NCI-H146 (cell line): Measurements from ENCODE around the gene NRP2.

Experiments used
- DNase-seq: peaks from one replicate; lab custom pipeline; 2025; lab: John Stamatoyannopoulos, UW

Gene NRP2

GRCh38 chr2:205752924-205753323 lies 70.6 kb downstream of the NRP2 start:
- no peak for DNase-seq

DNA sequence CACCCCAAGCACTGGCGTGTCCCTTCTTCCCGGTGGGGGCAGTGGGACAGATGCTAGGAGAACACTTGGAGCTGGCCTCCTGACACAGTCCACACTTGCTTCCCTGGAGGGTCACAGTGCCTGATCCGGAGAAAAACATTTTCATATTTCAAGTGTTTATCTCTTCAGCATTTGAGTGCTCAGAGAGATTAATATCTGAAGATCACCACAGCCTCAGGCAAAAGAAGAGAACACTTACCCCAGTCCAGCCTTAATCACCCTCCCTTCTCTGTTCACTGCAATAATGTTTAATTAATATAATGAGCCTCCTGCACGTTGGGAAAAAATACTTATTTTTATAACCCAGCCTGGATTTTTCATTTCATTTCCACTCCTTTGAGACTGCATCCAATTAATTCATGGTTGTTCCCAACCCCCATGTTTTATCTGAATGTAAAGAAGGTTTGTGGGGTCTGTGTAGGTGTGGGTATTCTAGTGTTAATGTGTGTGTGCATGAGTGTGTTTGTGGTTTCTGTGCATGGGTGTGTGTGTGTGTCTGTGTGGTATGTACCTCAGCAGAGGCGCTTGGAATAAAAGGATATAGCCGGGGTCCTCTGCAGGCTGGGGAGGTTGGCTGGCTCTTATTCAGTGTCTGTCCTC lies 72.1 kb downstream of the NRP2 start:
- DNase-seq = no peak

GRCh38 chr2:205754924-205755321 lies 72.6 kb downstream of the NRP2 start:
- no peak for DNase-seq

DNA sequence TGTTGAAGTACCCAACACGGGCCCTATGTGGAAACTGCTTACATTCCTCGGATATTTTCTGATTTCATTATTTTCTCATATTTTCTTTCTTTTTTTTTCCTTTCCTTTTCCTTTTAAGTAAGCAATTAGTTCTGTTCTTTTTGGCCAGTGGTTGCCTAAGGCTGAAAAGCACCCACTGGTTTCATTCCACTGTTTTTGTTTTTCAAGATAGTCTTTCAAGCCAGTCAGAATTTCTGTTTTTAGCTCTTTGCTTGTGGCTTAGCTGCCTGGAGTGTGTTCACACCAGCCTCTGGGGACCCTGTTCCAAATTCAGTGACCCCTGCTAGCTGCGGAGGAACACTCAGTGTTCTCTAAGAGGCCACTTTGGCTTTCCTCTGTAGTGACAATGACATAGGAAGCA lies 73.6 kb downstream of the NRP2 start:
- DNase-seq = no peak

DNA sequence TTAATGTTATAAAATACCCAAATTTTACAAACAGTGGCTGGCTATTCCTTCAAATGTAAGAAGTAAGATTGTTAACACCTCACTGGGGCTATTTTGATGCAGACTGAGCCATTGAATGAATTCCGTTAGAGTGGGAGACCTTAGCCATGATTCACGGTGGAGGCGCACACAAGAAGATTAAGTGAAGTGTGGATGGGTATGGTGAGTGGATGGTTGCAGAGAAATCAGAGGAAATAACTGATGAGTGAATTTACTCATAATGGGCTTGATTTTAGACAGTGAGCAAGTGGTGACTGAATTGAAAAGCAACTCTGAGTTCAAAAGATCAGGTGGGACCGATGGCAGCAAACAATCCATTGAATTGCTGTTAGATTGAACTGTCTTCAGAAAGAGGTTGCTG lies 75.0 kb downstream of the NRP2 start:
- no peak for DNase-seq

DNA sequence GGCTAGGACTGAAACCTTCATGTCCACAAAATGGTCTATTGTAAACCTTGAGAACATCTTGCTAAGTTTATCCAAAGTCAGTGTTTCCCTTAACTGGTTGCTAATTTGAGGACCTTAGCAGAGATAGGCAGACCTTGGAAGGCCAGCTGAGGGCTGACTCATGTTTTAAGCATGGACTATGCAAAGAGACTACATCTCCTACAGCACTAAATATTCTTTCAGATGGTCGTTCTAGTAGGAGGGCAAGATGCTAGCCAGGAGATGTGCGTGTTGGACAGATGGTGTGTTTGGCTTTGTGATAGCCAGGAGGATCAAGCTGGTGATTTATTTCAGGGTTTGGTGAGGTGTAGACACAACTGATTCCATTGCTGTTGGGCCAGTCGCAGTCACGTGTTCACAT lies 75.8 kb downstream of the NRP2 start:
- no peak for DNase-seq

DNA sequence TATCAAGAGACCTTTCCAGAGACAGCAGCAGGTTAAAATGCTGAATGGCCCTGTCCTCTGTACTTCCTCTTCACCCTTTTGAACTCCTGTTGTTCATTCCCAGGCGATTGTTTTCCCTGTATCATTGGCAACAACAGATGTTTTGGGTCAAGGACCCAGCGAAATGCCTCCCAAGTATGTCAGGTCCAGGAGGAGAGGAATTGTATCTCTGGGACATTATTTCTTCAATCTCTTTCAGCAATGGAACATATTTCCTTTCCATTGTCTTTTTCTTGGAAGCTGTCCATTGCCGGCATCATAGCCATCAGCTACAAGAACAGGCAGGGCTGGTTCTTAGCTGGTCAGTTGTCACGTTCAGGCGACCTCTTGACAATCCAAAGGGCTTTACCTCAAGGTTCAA lies 76.2 kb downstream of the NRP2 start:
- no peak for DNase-seq

GRCh38 chr2:205759257-205759656 lies 77.0 kb downstream of the NRP2 start:
- no peak for DNase-seq

- no peak for DNase-seq
These were observed 77.4 kb downstream of the NRP2 start for GRCh38 chr2:205759732-205760131.

GRCh38 chr2:205760157-205760556 lies 77.9 kb downstream of the NRP2 start:
- no peak for DNase-seq

DNA sequence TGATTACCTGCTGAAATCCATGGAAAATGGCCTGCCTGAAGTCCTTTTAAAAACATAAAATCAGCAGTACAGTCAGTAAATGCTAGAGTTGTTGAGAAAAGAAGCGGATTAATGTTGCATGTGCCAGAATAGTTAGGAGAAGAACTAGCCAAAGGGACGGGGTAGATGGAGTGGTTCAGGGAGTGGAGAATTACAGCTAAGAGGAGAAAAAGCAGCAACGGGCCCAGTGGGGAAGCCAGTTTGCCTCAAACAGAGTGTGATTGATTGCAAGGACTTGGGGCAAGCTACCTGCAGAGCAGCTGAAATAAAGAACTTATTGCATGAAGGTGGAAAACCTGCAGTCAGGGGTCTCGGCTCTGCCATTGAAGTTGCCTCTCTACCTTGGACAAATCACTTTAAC lies 79.1 kb downstream of the NRP2 start:
- no peak for DNase-seq

DNA sequence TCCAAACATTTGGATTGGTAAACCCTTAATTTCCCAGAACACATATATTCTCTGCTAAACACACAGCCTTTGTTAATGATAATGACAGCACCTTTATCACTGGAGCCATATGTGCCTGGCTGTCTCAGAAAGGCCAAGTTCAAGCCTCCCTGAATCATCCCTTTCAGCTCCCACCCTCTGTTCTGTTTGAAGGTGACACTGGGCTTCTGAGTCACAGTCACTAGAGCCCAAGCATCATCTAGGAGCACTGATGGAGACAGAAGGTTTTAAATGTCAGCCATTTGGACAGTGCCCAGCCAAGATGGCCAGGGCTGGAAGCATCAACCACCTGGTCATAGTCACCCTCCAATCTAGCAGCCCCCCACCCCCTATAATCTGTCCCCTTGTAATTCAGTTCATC lies 80.6 kb downstream of the NRP2 start:
- no peak for DNase-seq

DNA sequence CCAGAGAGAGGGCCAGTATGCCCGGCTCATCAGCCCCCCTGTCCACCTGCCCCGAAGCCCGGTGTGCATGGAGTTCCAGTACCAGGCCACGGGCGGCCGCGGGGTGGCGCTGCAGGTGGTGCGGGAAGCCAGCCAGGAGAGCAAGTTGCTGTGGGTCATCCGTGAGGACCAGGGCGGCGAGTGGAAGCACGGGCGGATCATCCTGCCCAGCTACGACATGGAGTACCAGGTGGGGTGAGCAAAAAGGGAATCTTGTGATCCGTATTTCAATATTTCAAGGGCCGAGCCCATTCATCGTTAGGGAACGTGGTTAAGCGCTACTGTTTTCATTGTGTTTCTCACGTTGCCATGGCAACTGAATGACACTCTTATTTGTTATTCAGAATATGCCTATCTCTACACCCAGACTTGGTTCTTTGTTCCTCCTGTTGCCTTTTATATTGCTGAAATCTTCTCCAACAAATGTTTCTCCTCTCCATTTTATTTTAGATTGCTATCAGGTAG lies 81.5 kb downstream of the NRP2 start:
- DNase-seq = peak; percentile 69

DNA sequence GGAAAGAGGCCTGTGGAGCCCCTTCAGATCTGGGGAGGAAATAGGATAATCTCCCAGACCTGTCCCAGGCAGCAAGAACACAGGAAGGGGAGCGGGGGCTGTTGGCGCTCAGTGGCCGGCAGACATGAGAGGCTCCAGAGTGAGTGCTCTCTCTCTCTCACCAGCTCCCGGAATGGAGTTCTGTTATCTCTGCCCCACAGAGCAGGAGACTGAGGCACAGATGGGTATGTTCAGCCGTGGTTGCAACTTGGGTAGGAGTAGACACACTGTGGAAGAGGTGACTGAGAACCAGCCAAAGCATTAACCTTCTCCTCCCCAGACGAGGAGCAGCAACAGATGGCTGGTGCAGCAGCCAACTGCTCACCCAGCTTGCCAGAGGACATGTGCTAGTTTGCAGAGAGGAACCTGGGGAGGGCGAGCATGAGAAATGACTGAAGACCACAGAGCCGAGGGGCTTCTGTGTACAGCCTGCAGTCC lies 82.0 kb downstream of the NRP2 start:
- DNase-seq = no peak

DNA sequence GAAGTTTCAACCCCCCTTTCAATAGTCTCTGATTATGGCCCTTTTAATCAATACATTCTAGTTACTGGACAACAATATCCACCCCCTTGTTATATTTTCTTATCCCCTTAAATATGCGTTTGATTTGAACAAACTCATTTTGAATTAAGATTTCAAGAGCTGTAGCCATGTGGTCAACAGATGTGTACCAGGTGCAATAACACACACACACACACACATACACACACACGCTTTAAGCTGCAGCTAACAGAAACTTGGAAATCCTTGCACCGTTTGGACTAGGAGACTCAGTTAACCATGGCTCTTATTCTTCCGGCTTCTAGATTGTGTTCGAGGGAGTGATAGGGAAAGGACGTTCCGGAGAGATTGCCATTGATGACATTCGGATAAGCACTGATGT lies 82.8 kb downstream of the NRP2 start:
- no peak for DNase-seq

DNA sequence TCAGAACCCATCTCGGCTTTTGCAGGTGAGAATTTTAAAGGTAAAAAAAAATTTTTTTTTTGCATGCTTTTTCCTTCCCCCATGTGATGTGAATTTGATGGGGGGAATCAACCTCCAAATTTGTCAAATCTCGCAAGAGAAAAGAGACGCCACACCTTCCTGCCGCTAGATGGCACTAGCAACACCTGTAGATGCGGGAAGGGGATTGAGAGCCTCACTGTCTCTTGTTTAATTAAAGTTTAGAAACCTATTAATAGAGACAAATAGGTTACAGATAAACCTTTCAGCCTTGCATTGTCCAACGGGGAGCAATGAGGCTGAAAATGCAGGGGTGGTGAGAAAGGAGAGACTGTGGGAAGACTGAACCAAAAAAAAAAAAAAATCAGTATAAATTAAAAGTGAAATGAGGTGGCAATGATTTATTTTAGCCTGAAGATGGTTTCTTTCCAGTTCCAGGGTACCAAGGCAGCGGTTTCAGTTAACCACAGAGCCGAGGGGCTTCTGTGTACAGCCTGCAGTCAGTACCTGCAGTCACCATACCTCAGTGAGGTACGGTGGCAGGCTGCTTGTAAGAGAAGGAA lies 84.6 kb downstream of the NRP2 start:
- peak; percentile 46 for DNase-seq

DNA sequence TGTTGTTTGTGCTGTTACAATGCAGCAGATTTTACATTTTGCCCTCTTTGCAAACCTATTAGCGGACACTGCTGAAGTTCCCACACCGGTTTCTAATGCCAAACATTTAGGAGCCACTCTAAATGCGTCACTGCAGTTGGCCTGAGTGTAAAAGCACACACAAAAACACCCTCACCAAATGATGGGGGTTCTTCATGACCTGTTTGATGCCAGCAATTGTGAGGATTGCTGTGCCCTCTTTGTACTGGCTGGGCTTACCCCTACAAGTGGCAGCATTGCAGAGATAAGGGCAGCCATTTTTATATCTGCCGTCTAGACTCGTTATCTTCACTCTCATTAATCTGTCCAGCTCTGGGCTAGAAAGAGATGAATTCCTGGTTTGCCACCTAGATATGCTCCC lies 85.3 kb downstream of the NRP2 start:
- no peak for DNase-seq

- DNase-seq = no peak
These were observed 86.0 kb downstream of the NRP2 start for GRCh38 chr2:205768341-205768740.

DNA sequence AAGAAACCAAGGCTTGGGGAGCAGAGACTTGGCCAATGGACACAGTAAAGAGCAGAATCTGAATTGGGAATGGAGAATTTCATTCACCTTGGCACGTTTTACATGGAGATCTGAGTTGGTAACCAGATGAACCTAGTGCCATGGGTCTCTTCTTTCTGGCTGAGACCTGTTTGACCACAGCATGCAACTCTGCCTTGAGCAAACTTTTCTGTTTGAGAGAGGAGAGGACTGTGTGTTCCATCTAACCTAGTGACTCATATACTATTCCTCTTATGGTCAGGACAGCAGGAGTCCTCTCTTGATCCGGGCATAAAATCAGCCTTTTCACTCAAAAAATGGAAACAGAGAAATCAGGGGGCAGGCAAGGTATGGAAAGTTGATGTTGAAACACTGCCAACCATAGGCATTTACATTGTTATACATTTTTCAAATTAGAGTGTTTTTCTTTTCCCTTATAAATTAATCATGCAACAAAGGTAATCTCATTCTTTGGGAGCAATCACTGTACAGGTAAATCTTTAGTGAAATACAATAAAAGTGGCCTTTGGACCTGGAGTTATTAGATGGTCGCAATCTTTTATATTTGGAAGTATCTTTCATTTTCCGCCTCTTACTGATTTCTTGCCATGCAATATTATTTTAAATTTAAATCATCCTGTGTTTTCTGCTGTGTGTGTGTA lies 86.7 kb downstream of the NRP2 start:
- DNase-seq = no peak

GRCh38 chr2:205769495-205769850 lies 87.2 kb downstream of the NRP2 start:
- DNase-seq = no peak

DNA sequence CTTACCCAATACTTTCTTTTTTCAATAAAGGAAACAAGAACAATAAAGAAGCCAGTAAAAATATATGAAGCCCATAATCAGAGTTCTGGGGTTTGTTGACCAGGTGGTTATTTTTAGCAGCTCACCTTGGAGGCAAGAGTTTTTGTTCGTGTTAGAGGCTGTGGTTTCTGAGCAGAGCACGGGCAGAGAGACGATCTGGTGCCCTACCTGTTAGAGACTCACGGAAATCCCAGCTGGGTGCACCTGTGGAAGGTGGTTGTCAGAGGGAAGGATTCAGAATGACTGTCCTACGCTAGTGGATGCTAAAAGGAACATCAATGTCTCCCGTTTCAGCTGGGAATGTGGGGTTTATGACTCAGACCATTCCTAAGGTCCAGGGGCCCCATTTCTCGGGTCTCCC lies 87.6 kb downstream of the NRP2 start:
- DNase-seq = peak; percentile 65

DNA sequence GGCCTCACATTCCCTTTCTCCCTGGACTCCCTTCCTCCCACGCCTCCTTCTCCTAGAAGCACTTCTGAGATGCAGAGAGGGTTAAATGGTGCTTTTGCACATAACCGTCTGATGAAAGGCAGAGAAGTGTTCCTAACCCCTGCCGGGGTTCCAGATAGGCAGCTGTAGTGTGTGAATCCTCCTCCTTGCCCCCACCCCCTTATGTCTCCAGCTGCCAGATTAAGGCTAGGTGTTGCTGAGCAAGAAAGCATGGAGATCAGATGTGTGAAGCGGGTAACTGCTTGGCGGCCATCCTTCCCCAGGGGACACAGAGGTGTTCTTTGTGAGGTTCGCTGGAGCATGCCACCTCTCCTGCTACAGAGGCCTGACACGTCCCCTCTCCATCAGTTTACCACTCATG lies 88.3 kb downstream of the NRP2 start:
- no peak for DNase-seq

DNA sequence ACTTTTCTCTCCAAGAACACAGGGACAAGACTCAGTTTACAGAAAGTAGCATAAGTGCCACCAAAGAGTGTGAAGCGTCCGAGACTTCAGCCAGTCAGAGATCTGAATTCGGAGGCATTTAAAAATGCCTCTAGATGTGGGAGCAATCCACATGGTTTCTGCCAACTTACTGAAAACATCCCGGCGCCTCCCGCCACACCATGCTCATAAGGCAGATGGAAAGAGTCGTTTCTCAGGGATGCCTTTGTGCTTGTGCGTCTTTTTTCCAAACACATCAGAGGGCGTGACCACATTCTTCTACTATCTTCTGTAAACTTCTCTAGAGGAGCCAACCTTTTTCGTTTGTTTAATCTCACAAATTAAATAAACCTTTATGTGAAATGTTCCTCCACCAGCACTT lies 88.7 kb downstream of the NRP2 start:
- DNase-seq = no peak

- no peak for DNase-seq
These were observed 89.4 kb downstream of the NRP2 start for GRCh38 chr2:205771666-205772065.
